ENCODE measurements around the gene CASP9.

CASP9 gene

GRCh38 chr1:15524021-15524282 lies at the start of gene CASP9:
Gene CASP9 (minus strand): TSS chr1:15524215. CDS start chr1:15524200, 15 bp downstream.
- no peak for DNase-seq

- no peak for DNase-seq
Measured at GRCh38 chr1:15573477-15573876, 49.5 kb upstream of the CASP9 start.

DNA sequence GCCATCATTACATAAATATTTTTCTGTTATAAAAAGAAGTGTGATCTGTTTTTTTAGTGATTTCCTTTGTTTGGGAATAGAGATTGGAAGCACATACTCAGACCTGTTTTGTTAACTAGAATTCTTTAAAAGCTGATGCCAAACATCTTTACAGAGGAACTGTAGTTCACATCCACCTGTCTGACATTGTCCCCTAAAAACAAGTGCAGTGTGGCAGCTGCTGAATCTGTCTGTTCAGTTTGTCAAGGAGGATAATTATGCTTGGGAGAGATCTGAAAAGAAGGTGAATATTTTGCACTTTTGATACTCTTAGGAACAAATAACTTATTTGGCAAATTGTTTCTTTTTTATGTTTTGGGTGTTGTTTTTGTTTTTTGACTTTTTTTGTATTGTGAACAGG lies 47.3 kb upstream of the CASP9 start:
- DNase-seq: no peak

DNA sequence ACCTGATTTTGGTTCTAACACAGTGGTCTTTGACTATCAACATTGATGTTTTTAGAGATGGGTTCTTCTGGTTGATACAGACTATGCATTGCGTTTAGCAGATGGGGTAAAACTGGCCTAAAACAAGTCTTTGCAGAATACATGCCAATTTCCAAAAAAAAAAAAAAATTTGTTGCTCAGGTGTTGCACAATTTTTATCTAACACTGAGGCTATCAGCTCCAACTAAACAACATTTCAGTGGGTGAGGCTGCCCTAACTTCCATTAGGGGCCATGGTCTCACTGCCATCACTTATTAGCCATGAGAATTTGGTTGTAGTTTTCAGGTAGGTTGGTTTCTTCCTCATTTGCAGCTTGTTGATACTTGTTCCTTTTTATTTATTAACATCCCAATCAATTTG lies 46.8 kb upstream of the CASP9 start:
- DNase-seq: no peak

DNA sequence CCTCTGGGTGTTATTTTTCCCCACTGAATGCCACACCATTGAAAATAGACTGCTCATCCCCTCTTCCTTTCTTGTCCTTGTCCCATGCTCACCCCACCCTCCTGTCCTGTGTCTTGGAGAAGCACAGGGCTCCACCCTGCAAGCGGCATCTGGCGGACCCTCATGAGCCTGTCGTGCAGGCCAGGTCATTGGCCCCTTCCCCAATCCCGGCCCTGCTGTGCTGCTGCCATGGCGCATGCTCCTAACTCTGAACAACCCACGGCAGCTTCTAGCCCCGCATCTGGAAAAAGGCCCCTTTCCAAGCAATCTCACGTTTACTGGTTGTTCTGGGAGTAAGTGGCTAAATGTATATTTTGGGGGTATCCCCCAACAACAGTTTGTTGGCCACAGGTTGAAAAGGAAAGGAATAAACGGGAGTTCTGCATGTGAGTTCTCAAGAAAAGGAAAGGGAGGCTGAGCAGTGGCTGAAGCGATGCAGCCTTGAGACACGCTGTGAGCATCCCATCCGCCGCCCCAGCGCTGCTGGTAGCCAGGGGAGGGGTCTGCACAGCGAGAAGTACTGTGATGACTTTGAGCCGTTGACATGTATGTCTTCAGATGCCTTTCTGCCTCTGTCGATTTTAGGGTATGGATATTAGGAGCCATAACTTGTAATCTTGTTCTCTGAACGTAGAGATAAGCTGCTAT lies 44.5 kb upstream of the CASP9 start:
- DNase-seq: no peak

DNA sequence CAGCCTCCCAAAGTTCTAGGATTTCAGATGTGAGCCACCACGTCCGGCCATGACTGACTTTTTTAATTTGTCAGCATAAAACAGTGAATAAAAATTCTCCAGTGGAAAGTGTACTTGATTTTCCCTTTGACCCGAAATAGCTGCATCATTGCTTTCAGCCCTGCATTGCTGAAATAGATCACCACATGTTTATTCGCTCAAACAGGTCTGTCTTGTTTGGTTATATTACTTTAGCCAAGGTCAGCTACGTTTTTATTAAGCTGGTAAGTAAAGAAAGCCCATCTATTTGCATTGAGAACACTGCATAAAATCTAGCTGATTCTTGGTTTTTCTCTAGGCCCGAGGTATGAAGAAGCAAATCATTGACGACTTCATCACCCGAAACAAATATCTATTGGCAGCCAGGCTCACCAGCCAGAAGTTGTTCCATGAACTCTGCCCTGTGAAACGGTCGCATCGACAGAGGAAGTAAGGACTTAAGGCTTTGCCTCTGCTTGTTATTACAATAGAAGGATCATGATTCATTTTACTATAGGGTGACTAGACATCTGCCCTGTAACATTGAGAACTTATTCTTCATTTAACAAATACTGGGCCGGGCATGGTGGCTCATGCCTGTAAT lies 35.3 kb upstream of the CASP9 start:
- DNase-seq: no peak

GRCh38 chr1:15558516-15558915 lies 34.5 kb upstream of the CASP9 start:
- no peak for DNase-seq

DNA sequence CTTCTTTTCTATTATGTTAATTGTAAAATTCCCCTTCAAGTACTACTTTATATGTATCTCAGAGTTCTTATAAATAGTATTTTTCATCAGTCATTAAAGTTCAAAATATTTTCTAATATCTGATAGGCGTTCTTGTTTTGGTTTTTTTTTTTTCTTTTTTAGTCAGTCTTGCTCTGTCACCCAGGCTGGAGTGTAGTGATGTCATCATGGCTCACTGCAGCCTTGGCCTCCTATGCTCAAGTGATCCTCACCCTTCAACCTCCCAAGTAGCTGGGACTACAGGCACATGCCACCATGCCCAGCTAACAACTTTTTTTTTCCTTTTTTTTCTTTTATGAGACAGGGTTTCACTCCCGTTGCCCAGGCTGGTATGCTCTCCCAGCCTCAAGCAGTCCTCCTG lies 33.6 kb upstream of the CASP9 start:
- no peak for DNase-seq

DNA sequence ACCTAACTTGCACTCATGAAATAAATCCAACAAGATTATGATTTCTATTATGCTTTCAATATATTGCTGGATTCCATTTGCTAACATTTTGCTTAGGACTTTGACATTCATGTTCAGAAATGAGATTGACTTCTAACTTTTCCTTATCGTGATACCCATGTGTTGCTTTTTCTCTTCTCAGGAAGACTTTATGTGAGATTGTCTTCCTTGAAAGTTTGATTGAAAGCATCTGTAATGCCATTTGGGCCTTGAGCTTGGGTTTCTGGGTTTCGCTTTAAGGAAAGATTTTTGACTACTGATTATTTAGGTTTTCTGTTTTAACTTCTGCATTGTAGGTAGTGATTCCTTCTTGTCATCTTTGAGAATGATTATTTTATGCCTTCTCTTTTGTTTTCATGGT lies 33.0 kb upstream of the CASP9 start:
- no peak for DNase-seq

DNA sequence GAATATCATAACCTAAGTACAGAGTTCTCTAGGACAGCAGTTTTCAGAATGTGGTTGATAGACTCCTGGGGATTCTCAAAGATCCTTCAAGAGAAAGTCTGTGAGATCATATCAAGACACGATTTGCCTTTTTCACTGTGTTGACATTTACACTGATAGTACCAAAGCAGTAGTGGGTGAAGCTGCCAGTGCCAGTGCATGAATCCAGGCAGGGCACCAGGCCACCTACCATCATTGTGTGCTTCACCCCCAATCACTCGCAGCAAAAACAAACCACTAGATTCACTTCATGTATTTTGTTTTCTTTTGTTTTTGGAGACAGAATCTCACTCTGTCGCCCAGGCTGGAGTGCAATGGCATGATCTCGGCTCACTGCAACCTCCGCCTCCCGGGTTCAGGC lies 26.6 kb upstream of the CASP9 start:
- DNase-seq: no peak

DNA sequence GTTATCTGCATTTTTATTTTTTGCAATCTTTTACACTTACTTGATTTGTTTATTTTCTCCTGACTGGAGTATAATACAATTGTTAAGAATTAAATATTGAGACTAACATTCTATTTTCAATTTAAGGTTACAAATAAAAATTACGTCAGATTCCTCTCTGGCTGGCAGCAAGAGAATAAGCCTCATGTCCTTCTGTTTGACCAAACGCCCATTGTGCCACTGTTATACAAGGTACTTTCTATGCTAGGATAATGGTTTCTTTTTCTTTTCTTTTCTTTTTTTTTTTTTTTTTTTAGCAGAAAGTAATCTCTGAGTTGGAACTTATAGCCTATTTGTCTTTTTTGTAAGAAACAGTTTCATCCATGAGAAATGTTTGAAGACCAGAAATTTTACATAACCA lies 22.6 kb upstream of the CASP9 start:
- DNase-seq: no peak

GRCh38 chr1:15543589-15544568 lies 19.9 kb upstream of the CASP9 start:
- DNase-seq: no peak

DNA sequence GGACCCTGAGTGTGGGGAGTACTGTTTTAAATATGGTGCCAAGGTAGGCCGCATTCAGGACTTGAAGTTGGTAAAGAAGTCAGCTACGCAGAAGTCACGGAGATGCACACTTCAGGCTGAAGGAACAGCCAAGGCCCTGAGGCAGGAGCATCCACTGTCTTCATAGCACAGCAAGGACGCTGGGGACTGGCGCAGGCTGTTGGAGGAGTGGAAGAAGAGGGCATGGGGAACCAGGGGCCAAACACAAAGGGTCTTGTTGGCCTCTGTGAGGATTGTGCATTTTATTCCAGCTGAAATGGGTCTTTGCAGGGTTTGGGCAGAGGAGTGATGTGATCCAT lies 19.2 kb upstream of the CASP9 start:
- DNase-seq: no peak

DNA sequence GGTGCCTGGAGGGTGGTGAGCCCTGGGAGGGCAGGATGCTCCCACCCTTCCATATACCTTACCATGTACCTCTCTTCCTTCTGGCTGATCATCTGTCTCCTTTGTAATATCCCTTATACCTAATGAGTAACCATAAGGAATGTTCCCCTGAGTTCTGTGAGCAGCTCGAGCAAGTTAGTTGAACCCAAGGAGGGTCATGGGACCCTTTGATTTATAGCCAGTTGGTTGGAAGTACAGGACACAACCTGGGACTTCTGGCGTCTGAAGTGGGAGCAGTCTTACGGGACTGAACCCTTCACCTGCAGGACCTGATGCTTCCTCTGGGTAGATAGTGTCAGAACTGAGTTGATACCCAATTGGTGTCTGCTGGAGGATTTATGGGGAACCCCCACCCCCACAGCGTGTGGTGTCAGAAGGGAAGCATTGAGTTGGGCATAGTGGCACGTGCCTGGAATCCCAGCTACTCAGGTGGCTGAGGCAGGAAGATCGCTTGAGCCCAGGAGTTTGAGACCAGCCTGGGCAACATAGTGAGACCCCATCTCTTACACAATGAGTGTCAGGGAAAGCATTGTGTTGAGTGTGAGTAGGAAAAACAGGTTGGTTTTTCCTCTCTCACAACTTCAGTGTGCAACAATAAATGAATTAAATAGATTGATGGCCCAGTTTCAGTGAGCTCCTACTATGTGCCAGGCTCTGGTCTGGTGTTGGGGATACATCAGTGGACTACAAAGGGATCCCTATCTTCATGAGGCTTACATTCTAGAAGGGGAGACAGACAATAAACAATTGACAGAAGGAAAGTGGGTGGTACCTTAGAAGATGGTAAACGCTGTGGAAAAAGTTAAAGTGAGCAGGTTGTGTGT lies 18.6 kb upstream of the CASP9 start:
- DNase-seq: no peak

DNA sequence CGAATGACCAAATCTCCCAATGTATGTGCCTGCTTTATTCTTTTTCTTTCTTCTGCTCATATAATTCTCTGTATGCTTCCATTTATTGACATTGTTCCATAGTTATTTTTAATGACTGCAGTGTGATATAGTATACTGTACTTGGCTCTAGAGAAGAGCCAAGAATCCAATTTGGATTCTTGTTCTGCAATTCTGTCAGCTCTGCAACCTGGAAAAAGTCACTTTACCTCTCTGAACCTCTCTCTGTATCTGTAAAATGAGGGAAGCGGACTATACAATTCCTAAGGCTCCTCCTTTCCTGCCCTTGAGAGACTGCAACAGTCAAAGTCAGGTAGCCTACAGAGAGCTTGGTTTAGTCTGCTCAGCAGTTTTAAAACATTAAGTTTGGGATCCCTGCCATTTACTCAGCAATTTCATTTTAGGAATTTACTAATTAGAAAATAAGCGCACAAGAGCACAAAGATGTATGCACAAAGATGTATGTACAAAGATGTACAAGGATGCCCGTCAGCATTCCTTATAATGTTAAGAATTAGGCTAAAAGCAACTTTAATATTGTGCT lies 17.3 kb upstream of the CASP9 start:
- no peak for DNase-seq

GRCh38 chr1:15540186-15540585 lies 16.2 kb upstream of the CASP9 start:
- DNase-seq: no peak

GRCh38 chr1:15538771-15539170 lies 14.8 kb upstream of the CASP9 start:
- peak; percentile 46 for DNase-seq

DNA sequence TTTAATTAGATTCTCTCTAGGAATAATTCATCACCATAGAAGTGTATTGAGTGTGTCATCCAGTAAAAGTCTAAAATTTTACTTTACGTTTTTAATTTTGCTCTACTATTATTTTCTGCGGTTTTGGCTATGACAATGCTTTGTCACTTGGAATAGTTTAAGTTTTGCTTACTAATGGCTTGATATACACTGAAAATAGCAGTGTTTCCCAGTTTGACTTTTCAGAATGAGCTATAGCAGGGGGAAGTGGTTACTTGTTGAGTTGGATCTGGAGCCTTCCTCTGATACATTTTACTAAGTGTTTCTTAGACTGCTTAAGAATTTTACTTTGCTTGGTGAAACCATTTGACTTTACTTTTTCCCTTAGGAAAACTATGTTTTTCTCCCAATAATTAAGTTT lies 7.7 kb upstream of the CASP9 start:
- DNase-seq: no peak

GRCh38 chr1:15531003-15531402 lies 7.0 kb upstream of the CASP9 start:
- DNase-seq: no peak

DNA sequence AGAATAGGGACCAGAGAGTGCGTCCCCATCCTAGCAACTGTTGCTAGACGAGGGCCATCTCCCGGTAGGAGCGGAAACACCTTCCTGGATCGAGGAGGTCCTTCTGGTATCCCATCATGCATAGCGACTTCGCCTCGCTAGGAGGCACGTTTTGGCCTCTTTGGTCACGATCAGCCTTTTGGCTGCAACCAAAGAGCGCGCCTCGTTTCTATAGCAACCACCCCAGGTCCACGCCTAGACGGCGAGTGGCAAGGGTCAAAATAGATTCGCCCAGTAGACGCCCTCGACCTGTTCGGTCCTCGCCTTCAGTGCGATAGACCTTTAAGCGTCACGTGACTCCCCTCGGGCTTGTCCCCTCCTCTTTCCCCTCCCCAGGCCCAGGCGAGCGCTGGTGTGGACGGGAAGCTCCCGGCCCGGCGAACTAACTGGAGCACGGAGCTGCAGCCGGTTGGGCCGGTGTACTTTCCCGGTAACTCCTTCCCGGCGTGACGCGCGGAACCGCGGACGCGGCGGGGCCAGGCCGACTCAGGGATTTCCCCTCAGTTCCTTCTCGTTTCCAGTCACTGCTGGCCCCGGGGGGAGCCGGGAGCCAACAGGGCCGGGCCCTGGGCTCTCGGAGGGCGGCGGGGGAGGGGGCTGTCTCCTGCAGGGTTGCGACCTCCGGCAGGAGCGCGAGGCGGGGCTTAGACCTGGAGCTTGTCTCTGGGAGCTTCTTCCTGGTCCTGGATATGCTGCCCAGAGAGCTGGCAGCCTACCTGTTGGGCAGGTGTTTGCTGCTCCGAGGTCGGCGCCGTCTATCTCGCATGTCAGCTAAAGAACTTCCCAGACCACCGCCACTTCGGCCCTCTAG lies 2.7 kb upstream of the CASP9 start, which contains the start of gene DNAJC16:
Gene DNAJC16, plus strand, starts transcription at position 359 of the 850 bp plus-strand sequence. CDS start 2,258 bp downstream, outside the sequence.
- peak; percentile 100 for DNase-seq

DNA sequence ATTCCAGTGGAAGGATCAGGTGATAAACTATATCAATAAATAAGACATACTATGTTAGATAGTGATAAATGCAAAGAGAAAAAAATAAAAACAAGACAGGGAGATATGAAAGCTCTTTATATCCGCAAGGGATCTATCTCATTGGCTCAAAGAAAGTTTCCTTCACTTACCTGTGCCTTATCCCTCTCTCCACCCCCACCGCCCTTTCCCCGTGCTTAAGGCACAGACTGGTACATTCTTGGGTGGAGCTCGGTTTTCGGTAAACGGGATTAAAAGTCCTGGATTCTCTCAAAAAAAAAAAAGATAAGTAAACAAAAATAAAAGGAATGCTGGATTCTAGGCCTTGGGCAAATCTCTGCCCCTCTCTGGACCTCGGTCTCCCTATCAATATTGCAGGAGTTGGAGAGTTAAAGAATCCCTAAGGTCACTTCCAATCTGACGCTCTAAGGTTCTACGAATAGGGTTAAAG lies 2.0 kb upstream of the CASP9 start:
- DNase-seq: no peak
